Stimulated activated CD8-positive, alpha-beta memory T cell treated with anti-CD3 and anti-CD28 coated beads, Interleukin-7, amount 100 ng/mL, for 48 hours (primary cell): ENCODE data around the gene MAP4K5.
"Not testable (repeated sequence)": the region's sequence is repeated elsewhere in the genome, so short reads cannot be mapped to it uniquely, and the experiment has no call there.

ENCODE experiments used
- DNase-seq, 2 donors: peaks; one replicate each; pipeline ENCODE4 v3.0.0-alpha.2; 2020; ENCODE audit warnings: low read depth in 1 of 2; ENCODE audit errors: extremely low read depth in 1 of 2

MAP4K5 gene

DNA sequence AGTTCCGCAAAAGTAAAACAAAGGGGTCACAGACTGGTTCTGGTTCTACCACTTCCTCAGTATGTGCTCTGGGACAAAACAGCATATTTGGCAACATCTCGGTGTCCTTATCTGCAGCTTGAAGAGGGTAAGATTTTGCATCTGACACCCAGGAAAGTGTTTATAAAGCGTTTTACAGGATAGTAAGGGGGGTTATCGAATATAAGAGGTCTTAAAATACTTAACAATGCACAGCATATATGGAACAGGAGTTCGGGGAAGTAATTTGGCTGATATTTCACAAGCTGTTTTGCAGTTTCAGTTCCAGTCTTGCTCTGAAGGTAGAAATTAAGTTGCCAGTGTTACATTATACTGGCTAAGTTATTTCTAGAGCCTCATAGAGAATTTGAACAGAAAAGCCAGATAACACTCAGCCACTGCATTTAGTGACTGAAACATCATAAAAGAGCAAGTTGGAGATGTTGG is 904 bp upstream of the MAP4K5 start:
- no peak for DNase-seq

DNA sequence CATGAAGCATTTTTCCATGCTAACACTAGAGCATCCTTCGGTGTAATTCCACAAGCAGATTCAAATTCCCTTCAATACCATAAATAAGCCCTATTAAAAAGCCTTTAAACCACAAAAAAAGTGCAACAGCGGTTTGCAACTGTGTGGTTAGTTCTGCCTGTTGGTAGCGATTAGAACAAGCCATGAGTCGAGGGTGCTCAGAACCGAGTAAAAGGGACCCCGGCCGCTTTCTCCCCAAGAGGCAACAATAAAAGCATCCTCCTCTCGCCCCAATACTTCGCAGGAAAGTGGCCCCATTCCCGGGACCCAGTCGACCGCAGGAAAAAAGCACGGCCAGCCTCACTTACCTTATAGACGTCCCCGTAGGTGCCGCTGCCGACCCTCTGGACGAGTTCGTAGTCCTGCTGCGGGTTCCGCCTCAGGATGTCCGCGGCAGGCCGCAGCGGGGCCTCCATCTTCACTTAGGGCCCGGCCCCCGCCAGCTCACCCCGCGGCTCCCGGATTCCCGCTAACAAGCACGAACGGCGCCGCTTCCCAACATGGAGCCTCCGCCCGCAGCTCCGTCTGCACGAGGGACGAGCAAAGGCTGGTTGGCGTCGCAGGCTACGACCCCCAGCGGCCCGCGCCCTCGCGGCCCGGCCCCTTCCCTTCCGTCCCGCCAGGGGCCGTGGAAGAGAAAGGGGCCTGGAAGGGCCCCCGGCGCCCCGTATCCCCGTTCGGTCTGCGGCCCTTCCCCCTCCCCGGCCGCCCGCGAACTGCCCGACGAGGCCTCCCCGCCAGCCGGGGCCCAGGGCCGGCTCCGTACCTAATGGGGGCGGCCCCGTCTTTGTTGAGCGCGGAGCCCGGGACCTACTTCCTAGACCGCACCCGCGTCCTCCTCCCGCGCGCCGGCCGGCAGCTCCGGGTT is 521 bp downstream of the MAP4K5 start:
- DNase-seq, result peak in 1 of 2 donors; percentile 10

DNA sequence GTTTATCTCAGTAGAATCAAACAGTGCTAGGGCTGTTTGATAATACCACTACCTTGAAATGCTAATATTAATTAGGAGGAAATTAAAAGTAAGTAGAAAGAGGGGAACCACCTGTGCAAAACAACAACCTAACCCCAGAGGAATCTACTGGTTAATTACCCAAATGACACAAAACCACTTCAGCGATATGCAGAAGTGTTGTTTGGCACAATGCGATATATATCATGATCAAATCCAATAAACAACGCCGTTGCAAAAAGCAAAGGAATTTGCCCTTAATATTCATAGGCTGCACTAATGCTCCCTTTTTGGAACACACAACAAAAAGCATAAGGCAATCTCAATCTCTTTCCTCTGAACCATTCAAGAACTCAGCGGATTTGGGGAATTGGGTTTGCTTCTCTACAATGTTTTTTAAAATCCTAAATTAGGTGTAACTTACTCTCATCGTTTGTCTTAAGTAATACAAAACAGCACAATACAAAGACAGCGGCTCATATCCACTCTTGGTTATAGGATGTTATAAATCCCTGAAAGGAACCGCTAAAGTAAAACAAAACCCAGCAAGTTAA is 1.5 kb downstream of the MAP4K5 start:
- no peak for DNase-seq

DNA sequence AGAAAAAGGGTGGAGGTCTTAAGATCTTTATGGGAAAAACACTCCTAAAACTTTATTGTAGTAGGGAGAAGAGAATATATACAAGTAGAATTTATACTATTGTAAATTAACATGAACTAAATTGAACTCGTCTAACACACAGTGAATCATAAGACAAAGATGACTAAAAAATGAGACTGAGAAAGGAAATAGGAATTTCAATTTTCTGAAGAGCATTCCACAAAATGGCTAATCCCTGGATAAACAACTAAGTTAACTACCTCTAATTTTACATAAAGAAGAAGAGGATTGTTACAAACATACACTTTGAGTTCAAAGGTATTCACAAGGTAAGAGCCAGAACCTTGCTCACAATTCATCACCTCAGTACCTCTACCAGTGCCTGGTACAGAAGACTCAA is 2.0 kb downstream of the MAP4K5 start:
- no peak for DNase-seq

DNA sequence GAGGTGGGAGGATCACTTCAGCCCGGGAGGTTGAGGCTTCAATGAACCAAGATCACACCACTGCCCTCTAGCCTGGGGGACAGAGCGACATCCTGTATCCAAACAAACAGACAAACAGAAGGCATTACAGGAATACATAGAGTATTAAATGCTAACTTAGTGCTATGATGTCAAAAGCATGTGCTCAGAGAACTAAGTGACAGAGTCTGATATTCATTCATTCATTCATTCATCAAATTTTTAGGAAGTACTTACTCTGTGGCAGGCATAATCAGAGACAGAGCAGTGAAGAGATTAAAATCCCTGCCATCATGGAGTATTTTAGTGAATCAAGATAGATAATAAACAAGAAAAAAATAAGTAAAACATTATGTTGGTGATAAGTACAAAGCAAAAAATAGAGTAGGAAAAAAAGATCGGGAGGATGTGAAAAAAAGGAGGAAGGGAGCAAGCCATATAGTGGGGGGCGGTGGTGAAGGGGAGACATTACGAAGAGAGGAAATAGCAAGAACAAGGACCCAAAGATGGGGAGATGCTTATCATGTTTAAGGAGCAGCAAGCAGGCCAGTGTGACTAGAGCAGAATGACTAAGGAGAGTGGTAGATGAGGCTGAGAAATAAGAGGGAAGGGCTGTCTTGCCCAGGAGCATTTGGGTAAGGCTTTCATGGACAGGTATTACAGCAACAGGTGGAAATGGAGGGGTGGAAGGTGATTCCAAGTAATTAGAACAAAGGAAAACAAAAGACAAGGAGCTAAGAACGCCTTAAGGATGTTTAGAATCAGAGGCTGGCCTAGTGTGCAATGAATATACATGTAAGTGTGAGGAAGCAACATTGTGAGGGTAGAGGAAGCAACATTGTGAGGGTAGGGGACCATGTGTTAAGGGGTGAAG is 2.8 kb downstream of the MAP4K5 start:
- DNase-seq, result no peak

DNA sequence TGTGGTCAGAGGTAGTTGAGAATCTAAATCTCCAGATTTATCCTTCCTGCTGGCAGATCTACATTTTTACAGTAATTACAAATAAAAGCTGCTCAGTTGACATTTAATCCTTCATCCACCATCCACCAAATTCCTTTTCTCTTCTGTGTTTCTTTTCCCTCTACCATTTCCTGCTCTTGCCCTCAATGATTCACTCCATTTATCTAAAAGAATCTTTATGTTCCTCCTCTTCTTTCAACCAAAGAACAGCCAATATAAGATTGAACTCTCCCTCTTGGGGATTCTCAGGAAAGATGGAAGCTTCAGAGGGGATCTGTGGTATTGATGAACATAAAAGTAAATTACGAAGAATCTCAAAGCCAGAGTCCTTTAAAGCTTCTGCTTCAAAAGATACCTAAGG is 4.4 kb downstream of the MAP4K5 start:
- DNase-seq, result no peak

DNA sequence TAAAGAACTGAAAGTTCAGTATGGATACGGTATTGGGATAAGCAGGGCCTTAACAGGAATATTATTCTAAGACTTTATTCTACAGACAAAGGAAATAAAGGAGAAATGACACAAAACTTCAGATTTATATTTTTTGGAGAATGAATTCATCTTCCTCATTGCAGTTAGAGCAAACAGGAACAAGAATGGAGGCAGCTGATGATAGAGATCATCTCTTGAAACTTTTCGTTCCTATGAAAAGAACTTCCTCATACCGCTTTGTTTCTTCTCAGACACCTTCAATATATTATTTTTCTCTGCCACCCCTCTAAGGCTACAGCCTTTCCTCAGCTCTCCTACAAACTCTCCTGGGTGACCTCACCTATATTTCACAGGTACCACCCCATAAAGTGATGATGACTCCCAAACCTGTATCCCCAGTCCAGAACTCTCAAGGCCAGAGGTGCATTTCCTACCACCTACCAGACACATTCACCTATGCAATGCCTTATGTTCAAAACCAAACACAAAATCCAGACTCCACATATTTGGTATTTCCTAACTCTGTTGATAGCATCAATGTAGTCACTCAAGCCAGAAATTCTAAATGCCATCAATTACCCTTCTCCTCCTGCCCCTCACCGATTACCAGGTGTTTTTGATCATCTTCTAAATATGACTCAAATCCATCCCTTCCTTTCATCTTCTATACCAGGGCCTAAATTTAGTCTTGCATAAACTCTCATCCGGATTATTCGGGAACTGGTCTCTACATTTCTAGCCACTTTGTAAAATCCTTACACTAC is 7.4 kb downstream of the MAP4K5 start:
- DNase-seq, result no peak

DNA sequence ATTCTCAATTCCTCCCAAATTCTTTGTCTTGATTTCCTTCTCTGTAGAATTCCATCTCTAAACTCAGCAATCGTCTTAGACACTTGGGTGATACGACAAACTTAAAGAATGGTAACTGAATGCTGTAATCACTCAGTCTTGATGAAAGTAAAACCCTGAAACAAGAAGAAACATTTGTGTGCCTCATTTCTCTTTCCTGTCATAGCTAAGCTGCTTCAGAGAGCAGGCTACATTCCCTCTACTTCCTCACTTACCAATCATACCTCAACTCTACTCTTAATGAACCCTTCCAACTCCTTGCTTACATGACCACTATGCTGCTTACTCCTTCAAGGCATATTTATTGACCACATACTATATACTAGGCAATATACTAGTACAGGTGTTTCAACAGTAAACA is 8.3 kb downstream of the MAP4K5 start:
- no peak for DNase-seq

DNA sequence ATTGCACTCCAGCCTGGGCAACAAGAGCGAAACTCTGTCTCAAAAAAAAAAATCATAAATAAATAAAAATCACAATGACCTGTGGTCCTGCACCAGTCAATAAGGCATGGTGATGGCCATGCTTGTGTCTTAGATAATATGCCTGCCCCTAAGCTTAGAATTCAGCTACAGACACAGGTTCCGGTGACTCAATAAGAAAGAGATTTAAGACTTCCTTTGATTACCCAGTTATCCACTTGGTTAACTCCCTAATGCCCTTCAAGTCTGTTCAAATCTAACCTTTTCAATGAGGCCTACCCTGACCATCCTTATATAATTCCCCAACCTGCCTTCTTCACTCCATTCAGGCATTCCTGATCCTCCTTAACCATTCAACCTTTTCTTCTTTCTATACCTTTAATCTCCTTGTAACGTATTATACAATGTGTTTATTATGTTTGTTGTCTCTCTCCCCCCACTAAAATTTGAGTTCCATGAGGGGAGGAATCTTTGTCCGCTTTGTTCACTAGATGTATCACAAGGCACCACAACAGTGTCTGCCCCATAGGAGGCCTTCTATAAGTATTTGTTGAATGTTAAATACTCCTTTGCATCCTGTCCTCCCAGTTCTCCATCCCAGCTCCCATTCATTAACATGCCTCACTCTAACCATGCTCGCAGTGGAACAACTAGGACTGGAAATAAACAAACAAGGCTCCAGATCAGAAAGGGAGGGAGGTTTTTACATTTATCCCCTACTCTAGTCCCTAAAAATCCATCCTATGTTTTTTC is 8.9 kb downstream of the MAP4K5 start:
- DNase-seq, result no peak

DNA sequence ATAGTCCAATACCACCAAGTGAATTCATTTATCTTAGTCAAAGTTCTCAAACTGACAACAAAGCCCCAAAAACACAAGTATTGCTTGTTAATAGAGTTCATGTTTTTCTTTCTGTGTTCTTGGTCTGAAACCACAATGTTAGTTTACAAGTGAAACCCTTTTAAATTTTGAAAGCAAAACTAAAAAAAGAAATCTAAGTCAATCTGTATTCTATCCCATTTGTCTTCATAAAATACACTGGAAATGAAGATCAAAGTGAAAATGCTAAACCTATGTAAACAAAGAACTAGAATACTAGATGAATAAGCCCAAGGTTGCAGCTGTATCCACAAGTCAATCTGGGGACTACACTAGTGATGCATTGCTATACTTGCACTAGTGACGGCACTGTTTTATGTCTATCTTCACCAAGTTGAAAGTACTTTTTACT is 10.4 kb downstream of the MAP4K5 start:
- no peak for DNase-seq

DNA sequence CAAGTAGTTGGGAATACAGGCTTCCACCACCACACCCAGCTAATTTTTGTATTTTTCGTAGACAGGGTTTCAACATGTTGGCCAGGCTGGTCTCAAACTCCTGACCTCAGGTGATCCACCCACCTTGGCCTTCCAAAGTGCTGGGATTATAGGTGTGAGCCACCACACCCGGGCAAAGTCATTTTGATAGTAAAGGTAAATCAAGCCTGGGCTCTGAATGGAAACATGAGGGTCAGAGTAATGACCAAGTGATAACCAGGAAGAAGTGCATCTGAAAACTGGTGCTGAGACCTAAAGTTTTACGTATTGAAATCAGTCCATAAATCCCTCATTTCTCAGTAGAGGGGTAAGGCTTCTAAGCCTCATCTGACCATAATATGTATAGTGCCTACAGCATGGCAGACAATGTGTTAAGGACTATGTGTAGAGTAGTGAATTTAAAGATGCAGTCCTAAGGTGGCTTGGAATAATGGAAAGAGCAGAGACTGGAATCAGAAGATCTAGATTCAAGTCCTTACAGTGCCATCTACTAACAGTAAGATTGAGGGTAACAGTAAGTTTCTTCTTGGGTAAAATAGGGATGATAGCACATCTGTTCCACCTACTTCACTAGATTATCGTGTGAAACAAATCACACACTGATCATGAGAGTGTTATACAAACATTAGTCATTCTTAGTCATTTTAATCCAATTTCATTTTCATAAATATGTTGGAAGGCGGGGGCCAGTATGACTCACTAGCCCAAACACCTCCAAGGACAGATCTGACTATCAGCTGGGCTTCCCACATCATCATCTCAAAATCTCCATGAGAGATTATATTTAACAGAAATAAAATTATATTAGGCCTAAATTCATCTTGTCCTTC is 11.2 kb downstream of the MAP4K5 start:
- DNase-seq, result peak in 1 of 2 donors; percentile 65

DNA sequence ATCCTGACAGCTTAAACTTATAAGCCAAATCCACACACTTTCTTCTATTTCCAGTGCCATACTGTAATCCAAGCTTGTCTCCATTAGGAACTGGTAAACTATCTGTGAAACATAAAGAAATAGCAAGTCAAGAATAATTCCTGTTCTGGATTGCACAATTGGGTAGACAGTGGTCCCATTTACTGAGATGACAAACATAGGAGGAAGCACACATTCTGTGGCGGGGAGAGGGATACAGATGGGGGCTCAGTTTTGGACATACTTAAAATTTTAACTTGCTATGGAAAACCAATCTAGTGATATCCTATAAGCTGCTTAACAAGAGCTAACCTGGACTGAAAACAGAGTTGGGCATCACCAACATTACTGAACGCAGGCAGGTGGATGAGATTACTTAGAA is 16.3 kb downstream of the MAP4K5 start:
- no peak for DNase-seq

DNA sequence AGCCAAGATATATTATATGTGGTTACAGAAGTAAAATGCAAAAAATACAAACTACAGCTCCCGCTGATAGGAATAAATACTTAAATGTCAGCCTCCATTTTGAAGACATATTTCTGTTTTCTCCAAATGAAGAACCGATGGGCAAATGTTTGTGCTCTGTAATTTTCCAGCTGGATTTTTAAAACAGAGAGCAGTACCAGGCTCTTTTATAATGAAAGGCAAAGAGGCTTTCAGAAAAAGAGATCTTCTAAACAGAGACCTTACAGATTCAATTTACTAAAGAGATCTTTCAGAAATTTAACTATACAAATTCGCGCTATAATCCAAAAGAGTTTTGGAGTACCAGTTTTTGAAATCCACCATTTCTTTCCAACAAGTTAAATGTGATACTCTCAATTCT is 19.9 kb downstream of the MAP4K5 start:
- DNase-seq, result no peak

DNA sequence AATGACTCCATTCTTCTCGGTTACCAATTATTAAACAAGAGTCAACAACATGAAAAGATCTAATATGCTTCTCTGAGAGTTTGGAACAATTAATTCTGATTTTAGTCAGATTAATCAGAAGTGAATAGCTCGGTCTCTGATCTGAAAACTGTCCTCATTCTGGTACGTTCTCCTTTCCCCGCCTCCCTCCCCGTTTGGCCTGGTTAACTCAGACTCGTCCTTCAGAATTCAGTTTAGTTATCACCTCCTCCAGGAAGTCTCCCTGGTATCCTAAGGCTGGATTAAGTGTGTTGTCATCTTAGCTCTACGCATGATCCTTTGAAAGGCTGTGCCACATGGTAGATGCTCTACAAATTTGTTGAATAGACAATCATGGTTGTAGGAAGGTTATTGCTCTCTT is 22.2 kb downstream of the MAP4K5 start:
- no peak for DNase-seq

DNA sequence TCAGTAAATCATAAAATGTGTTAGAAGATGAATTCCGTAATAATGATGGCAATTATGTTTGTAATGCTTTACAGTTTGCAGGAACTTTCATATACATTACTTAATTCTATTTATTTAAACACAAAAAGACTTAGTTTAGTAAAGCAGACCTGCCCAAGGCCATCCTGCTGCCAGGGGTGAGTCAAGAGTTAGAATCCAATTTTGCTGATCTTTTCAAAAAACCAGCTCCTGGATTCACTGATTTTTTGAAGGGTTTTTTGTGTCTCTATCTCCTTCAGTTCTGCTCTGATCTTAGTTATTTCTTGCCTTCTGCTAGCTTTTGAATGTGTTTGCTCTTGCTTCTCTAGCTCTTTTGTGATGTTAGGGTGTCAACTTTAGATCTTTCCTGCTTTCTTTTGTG is 25.3 kb downstream of the MAP4K5 start:
- DNase-seq, result not testable (repeated sequence)

DNA sequence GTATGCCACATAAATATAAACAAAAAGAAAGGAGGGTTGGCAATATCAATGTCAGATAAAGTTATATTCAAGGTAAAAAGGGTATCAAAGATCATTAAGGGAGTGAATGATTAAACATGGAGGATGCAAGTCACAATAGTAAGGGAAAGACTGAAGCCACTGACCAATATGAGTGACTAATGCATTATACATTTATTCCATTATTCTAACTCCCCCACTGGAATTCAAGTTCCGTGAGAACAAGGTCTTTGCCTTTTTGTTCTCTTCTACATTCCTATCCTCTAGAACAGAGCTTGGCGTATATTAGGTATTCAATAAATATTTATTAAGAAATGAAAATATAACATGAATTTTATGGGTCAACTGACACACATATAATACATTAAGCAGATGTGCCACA is 30.7 kb downstream of the MAP4K5 start:
- no peak for DNase-seq

DNA sequence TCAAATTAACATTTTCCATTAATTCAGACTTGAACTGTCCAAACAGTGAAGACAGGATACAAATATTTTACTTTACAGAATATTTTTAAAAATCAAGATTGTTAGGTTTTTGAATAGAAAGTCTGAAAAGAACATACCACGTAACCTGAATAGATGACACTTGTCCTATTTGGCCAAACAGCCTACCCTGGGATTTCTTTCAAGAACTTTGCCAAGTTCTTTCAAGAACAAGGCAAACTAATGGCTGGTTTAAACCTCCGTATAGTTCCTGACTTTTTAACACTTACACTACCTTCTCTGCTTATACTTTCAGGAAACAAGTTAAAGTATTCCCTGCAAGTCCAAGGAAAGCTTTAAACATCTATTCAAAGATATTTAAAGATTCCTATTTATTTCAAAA is 35.0 kb downstream of the MAP4K5 start:
- no peak for DNase-seq

DNA sequence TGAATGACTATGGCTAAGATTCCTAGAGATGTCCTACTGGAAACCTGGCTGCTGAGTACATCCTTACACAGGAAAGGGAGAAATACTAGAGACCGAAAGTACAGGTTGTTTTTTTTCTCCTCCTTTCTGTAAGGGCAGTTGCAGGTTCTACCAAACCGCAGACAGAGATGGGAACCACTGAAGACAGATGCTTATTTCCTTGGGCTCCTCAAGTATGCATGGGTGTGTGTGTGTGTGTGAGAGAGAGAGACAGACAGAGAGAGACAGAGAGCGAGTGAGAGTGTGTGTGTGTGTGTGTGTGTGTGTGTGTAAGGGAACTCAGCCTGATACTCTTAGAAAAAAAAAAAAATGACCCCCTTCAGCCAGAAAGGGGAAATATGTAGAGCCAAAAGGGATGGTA is 42.5 kb downstream of the MAP4K5 start:
- no peak for DNase-seq

DNA sequence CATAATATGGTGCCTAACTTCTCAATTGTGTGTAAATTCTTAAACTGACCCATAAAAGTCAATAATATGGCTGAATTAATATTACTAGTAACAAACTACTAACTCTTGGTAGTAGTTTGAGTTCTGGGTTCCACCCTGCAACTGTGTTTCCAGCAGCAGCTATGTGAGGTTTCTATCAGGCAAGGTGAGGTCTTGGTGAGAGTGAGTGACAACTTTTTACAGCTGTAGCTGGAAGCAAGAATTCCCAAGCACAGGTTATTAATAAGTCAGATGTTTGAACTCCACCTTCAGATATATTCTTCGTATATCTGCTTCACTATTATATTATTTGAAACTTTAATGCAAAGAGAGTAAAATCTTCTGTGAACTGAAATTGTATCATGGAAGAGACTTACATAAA is 43.8 kb downstream of the MAP4K5 start:
- DNase-seq, result no peak
